Left ventricle myocardium inferior (tissue), 1 donor: Measurements from ENCODE around the gene LRP3. TPM values are rescaled to one million over a fixed set of nuclear protein-coding genes. Genes with fewer than 3 reads are reported as not detected.

Experiments used
- DNase-seq: peaks from one replicate; pipeline ENCODE4 v3.0.0-alpha.2; 2020
- H3K27ac ChIP-seq: fragments of 200-600 bp; replicated peaks from 2 replicates; pipeline ENCODE4 v1.8.0; 2021
- H3K27me3 ChIP-seq: fragments of 200-600 bp; 2 replicates; pipeline ENCODE4 v1.8.0; 2021; ENCODE audit warnings: low read depth
- H3K36me3 ChIP-seq: fragments of 200-600 bp; 2 replicates; pipeline ENCODE4 v1.8.0; 2021
- H3K4me1 ChIP-seq: fragments of 200-600 bp; 2 replicates; pipeline ENCODE4 v1.8.0; 2021
- H3K4me3 ChIP-seq: fragments of 200-600 bp; 2 replicates; pipeline ENCODE4 v1.8.0; 2021; ENCODE audit warnings: mild to moderate bottlenecking, moderate library complexity
- H3K9me3 ChIP-seq: fragments of 200-600 bp; replicated peaks from 2 replicates; pipeline ENCODE4 v1.8.0; 2021
- CTCF ChIP-seq: fragments of 200-600 bp; IDR thresholded peaks from 2 replicates; pipeline ENCODE4 v1.8.0; 2021; ENCODE audit warnings: antibody characterized with exemption, mild to moderate bottlenecking, borderline replicate concordance
- intact Hi-C: fragments of 100-400 bp; cut with micrococcal nuclease; formaldehyde crosslinking; loops from one replicate; pipeline ENCODE4 v1.11.0; 2022
- total RNA-seq: library from RNA; stranded (reverse); fragmentation: NEBNext Ultra II Directional; extraction: Animal tissue kit (Norgen Biotek cat#: 25700); gene quantifications from one replicate; pipeline ENCODE4 v1.2.1, GENCODE V29; 2021
- donor health status: DM: no; HTN: yes; CAD: no; lungs with severe emphysema.

LRP3 gene
- total RNA-seq, 1 donor from 2014 or later = 20.8 TPM

GRCh38 chr19:33225458-33225926 is 31.4 kb downstream of the LRP3 start, which contains the start of gene SLC7A10:
TSS of gene SLC7A10 (minus strand) at chr19:33225850. CDS start at chr19:33225703, 147 bp downstream.
- peak within 1 kb of the TSS; percentile 41 for H3K4me3 ChIP-seq

GRCh38 chr19:33226550-33227241 is 32.6 kb downstream of the LRP3 start:
- peaks cover 30% of the 10 kb centered on the region for H3K9me3 ChIP-seq
- intact Hi-C loops = no loop called here
- DNase-seq = no peak
- H3K36me3 ChIP-seq = peaks cover 5% of the 10 kb centered on the region
- peaks cover 100% of the 10 kb centered on the region for H3K27me3 ChIP-seq
- H3K4me3 ChIP-seq = peak overlapping the region; percentile 41
- no peak for TF ChIP-seq CTCF
- H3K27ac ChIP-seq = no peak overlapping the region
- H3K4me1 ChIP-seq = peaks cover 14% of the 10 kb centered on the region

More at GRCh38 chr19:33225458-33225926, 31.4 kb downstream of the LRP3 start, which contains the start of gene SLC7A10:
- peaks cover 5% of the 10 kb centered on the region for H3K36me3 ChIP-seq
- DNase-seq = no peak
- no peak for TF ChIP-seq CTCF
- H3K4me1 ChIP-seq = peaks cover 14% of the 10 kb centered on the region
- intact Hi-C loops = no loop called here
- peaks cover 100% of the 10 kb centered on the region for H3K27me3 ChIP-seq
- H3K27ac ChIP-seq = no peak within 1 kb of the TSS
- H3K9me3 ChIP-seq = peaks cover 30% of the 10 kb centered on the region

GRCh38 chr19:33227242-33227650 is 33.1 kb downstream of the LRP3 start:
- intact Hi-C loops = no loop called here
- no peak overlapping the region for H3K27ac ChIP-seq
- H3K27me3 ChIP-seq = peaks cover 100% of the 10 kb centered on the region
- TF ChIP-seq CTCF = no peak
- DNase-seq = no peak
- H3K36me3 ChIP-seq = peaks cover 5% of the 10 kb centered on the region
- H3K4me3 ChIP-seq = peak overlapping the region; percentile 41
- peaks cover 30% of the 10 kb centered on the region for H3K9me3 ChIP-seq
- peaks cover 14% of the 10 kb centered on the region for H3K4me1 ChIP-seq

- no peak for TF ChIP-seq CTCF
- intact Hi-C loops = no loop called here
- Histone ChIP-seq H3K36me3 (peaks cover 5% of the 10 kb centered on the region), H3K9me3 (peaks cover 30% of the 10 kb centered on the region), H3K4me1 (peaks cover 14% of the 10 kb centered on the region), H3K27ac (no peak overlapping the region), H3K4me3 (no peak overlapping the region), H3K27me3 (peaks cover 100% of the 10 kb centered on the region)
- no peak for DNase-seq
Measured at GRCh38 chr19:33227870-33228599, 33.9 kb downstream of the LRP3 start.

GRCh38 chr19:33229962-33230361 is 35.8 kb downstream of the LRP3 start:
- H3K4me3 ChIP-seq = no peak overlapping the region
- intact Hi-C loops = no loop called here
- H3K36me3 ChIP-seq = peaks cover 5% of the 10 kb centered on the region
- peaks cover 100% of the 10 kb centered on the region for H3K27me3 ChIP-seq
- peaks cover 14% of the 10 kb centered on the region for H3K4me1 ChIP-seq
- TF ChIP-seq CTCF = no peak
- H3K9me3 ChIP-seq = peaks cover 30% of the 10 kb centered on the region
- no peak overlapping the region for H3K27ac ChIP-seq
- no peak for DNase-seq
